Muscle of leg (tissue), 11 donors: Measurements from ENCODE around the gene SPATA16. TPM values are rescaled to one million over a fixed set of nuclear protein-coding genes. Genes with fewer than 3 reads are reported as not detected.

ENCODE experiments used
- DNase-seq: peaks from one replicate; pipeline ENCODE4 v3.0.0; 2013
- H3K27ac ChIP-seq: one replicate; pipeline ENCODE4 v1.5.1; 2013; ENCODE audit warnings: mild to moderate bottlenecking, low read length, control low read depth
- H3K27me3 ChIP-seq: one replicate; pipeline ENCODE4 v1.6.1; 2013; ENCODE audit warnings: low read length; ENCODE audit not compliant: control insufficient read depth, insufficient read depth
- H3K36me3 ChIP-seq: one replicate; pipeline ENCODE4 v1.6.1; 2013; ENCODE audit warnings: low read length; ENCODE audit not compliant: control insufficient read depth, insufficient read depth
- H3K4me1 ChIP-seq: one replicate; pipeline ENCODE4 v1.6.1; 2013; ENCODE audit warnings: low read length; ENCODE audit not compliant: control insufficient read depth, insufficient read depth
- H3K4me3 ChIP-seq: one replicate; pipeline ENCODE4 v1.5.1; 2013; ENCODE audit warnings: low read length, control low read depth
- H3K9me3 ChIP-seq: replicated peaks from 2 replicates; pipeline ENCODE4 v1.6.1; 2013; ENCODE audit warnings: low read depth, low read length; ENCODE audit not compliant: control insufficient read depth
- WGBS: methylation state at CpG from one replicate; pipeline ENCODE4 v1.1.5; 2013; ENCODE audit warnings: missing lambda C conversion rate; ENCODE audit not compliant: insufficient coverage; 5-methylcytosine and 5-hydroxymethylcytosine counted together
- polyA plus RNA-seq, 8 donors: library from polyadenylated mRNA; unstranded; fragments of 120-200 nt; gene quantifications; one replicate each; pipeline versions ENCODE4 v1.2.1 to v1.2.3, GENCODE V29; 2013; ENCODE audit warnings: inconsistent platforms in 1 of 8, low replicate concordance in 1 of 8; ENCODE audit not compliant: insufficient read length in 8 of 8, insufficient read depth in 1 of 8
- total RNA-seq: library from RNA; stranded (reverse); fragments of 120-200 nt; gene quantifications from one replicate; pipeline ENCODE4 v1.2.4, GENCODE V29; 2013

The SPATA16 gene
- total and polyA plus RNA-seq, 9 donors, result not detected

- no peaks in the 10 kb centered on the region for H3K36me3 ChIP-seq
- WGBS, result no CpG with 5 or more reads among the region's 3 CpGs
- no peaks in the 10 kb centered on the region for H3K27me3 ChIP-seq
- no peak overlapping the region for H3K4me3 ChIP-seq
- no peak overlapping the region for H3K27ac ChIP-seq
- no peak for DNase-seq
- H3K9me3 ChIP-seq, result no peaks in the 10 kb centered on the region
- no peaks in the 10 kb centered on the region for H3K4me1 ChIP-seq
Observed at GRCh38 chr3:172924546-172924945, 216.5 kb downstream of the SPATA16 start.

DNA sequence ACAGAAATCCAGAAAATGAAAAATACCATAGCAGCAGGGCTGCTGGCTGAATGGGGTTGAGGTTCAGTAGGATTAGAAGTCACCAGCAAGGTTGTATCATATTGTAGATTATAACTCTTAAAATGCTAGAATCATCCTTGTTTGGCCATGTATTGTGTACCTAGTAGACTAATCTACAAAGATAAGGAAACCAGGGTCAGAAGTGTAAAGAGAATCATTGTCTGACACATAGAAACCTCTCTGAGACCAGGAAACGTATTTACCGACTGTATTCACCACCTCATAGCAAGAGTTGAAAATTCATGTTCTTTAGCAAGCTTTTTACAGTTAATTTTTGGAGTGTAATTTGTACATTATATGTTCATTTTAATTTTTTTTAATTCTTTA lies 221.7 kb downstream of the SPATA16 start:
- no peak overlapping the region for H3K4me3 ChIP-seq
- H3K4me1 ChIP-seq, result no peaks in the 10 kb centered on the region
- H3K27ac ChIP-seq, result no peak overlapping the region
- H3K9me3 ChIP-seq, result no peaks in the 10 kb centered on the region
- no peak for DNase-seq
- H3K27me3 ChIP-seq, result no peaks in the 10 kb centered on the region
- no peaks in the 10 kb centered on the region for H3K36me3 ChIP-seq
- WGBS, result no CpG with 5 or more reads among the region's 2 CpGs

- no peaks in the 10 kb centered on the region for H3K9me3 ChIP-seq
- no peaks in the 10 kb centered on the region for H3K36me3 ChIP-seq
- no peaks in the 10 kb centered on the region for H3K4me1 ChIP-seq
- H3K4me3 ChIP-seq, result no peak overlapping the region
- peak; percentile 9 for DNase-seq
- H3K27me3 ChIP-seq, result no peaks in the 10 kb centered on the region
- no peak overlapping the region for H3K27ac ChIP-seq
- no CpG with 5 or more reads among the region's 3 CpGs for WGBS
Observed at GRCh38 chr3:172918568-172919296, 222.3 kb downstream of the SPATA16 start.

DNA sequence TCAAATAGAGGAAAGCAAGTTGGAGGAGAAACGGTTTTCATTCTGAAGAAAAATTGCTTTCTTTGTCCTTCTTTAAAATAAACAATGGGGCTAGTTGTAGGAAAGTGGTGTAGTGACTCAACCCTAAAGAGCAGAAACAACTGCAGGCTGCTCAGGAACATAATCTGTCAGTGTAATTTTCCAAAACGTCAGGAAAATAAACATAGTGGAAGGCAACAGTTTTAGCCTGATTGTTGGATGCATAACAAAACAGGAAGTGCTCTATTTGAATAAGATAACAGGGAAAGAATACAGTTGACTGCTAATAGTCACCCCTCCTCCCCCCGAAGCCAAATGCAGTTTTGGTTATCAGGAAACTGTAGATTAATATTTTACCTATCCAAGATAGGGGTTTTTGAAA lies 222.9 kb downstream of the SPATA16 start:
- H3K9me3 ChIP-seq, result no peaks in the 10 kb centered on the region
- no CpG with 5 or more reads among the region's 3 CpGs for WGBS
- no peak overlapping the region for H3K27ac ChIP-seq
- peak; percentile 46 for DNase-seq
- H3K4me3 ChIP-seq, result no peak overlapping the region
- no peaks in the 10 kb centered on the region for H3K27me3 ChIP-seq
- H3K36me3 ChIP-seq, result no peaks in the 10 kb centered on the region
- H3K4me1 ChIP-seq, result no peaks in the 10 kb centered on the region

DNA sequence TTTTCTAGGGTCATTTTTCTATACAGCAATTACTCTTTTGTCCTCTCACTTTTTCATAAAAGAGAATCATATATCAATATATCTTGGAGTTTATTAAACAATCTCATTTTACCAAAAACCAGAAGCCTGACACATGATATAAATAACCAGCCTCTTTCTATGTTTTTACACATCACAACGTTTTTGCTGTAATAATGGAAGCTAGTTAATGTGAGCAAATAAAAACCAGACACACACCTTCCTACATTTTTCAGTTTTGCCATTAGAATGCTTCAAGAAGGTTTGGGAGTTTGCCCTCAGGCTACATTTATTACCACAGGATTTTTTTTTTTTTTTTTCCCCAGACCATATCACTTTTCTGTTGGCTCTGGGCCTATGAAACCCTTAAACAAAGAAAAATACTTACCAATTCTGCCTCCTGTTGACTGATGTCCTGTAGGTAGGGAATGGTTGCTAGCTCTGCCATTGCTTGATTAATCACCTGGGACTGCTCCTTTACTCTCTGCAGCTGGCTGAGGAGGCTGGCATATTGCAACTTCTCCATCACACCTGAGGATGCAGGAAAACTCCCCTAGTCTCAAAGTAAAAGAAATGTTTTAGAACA lies 225.0 kb downstream of the SPATA16 start:
- no peaks in the 10 kb centered on the region for H3K4me1 ChIP-seq
- H3K9me3 ChIP-seq, result no peaks in the 10 kb centered on the region
- no peaks in the 10 kb centered on the region for H3K36me3 ChIP-seq
- no peak overlapping the region for H3K4me3 ChIP-seq
- no peaks in the 10 kb centered on the region for H3K27me3 ChIP-seq
- no peak overlapping the region for H3K27ac ChIP-seq
- no peak for DNase-seq
- WGBS, result no CpG with 5 or more reads among the region's 1 CpG

DNA sequence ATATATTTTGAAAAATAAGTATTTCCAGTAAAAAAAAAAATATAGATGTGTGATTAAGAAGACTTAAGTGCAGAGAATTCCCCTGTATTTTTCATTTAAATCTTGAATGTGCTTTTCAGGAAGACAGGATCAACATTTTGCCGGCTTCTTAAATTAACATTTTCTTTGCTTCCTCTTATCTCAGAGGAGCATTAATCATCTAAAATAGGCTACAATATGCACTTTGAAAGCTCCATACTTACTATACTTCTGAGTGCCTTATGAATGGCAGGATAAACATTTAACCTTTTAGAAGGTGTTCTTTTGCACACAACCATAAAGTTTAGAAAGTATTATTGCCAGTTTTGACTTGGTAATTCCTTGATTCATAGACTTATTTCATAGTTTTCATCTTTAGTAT lies 226.2 kb downstream of the SPATA16 start:
- no peak for DNase-seq
- WGBS, result no CpG with 5 or more reads among the region's 1 CpG

DNA sequence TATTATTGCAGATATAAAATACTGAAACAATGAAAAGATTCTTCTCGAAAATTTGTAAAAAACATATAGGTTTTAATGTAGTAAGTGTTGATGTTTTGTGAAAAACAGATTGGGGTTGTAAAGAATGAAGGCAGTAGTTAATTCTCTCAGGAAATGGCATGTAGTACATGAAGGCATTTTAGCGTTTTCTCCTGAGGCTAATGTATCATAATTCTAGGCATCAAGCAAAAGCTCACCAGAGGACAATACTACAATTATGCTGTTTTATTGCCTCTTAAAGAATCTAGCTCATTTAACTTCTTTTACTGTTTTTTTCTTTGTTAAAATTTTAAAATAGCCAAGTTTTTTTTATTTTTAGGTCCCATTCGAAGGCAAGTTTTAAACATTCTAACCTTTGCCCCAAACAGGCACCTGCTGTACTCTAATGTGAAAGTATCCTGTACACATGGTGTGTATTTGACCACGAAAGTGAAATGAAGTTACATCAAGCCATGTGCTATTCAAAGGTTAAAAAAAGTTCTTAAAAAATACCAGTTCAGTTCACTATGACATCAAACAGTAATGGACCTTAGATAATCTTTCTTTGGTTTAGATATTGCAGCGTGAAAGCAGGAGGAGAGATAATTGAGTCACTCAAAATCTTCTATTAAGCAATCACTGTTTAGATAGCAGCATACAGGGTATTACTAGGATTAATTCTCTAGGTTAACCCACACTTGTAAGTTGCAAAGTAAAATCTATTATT lies 227.0 kb downstream of the SPATA16 start:
- H3K4me3 ChIP-seq, result no peak overlapping the region
- H3K36me3 ChIP-seq, result no peaks in the 10 kb centered on the region
- no peak for DNase-seq
- no peaks in the 10 kb centered on the region for H3K9me3 ChIP-seq
- no peaks in the 10 kb centered on the region for H3K4me1 ChIP-seq
- H3K27me3 ChIP-seq, result no peaks in the 10 kb centered on the region
- WGBS, result no CpG with 5 or more reads among the region's 5 CpGs
- no peak overlapping the region for H3K27ac ChIP-seq

More for the DNA sequence above, 226.2 kb downstream of the SPATA16 start:
- Histone ChIP-seq H3K4me1 (no peaks in the 10 kb centered on the region), H3K9me3 (no peaks in the 10 kb centered on the region), H3K36me3 (no peaks in the 10 kb centered on the region), H3K27me3 (no peaks in the 10 kb centered on the region), H3K4me3 (no peak overlapping the region), H3K27ac (no peak overlapping the region)

DNA sequence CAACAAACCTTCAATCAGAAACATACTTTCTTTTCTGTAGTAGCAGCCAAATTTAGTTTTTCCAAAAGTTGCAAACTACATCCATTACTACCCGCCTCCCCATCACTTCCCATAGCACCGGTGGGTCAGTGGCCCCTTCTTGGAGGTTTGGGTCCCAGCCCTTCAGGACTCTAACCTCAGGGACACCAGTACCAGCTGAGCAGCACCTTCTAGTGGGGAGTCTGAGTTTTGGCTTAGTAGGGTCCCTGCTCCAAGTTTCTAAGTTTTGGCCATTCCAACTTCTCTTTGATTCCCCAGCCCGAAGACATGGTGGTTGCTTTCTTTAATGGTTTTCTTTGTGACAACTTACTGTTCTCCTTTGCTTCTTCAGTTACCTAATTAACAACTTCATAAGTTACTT lies 229.9 kb downstream of the SPATA16 start:
- Histone ChIP-seq H3K27me3 (no peaks in the 10 kb centered on the region), H3K9me3 (no peaks in the 10 kb centered on the region), H3K27ac (no peak overlapping the region), H3K4me1 (no peaks in the 10 kb centered on the region), H3K36me3 (no peaks in the 10 kb centered on the region), H3K4me3 (no peak overlapping the region)
- no CpG with 5 or more reads among the region's 3 CpGs for WGBS
- no peak for DNase-seq

- Histone ChIP-seq H3K4me1 (no peaks in the 10 kb centered on the region), H3K27me3 (no peaks in the 10 kb centered on the region), H3K9me3 (no peaks in the 10 kb centered on the region), H3K4me3 (no peak overlapping the region), H3K27ac (no peak overlapping the region), H3K36me3 (no peaks in the 10 kb centered on the region)
- DNase-seq, result no peak
- WGBS, result no CpG with 5 or more reads among the region's 2 CpGs
Observed at GRCh38 chr3:172908771-172909270, 232.2 kb downstream of the SPATA16 start.

DNA sequence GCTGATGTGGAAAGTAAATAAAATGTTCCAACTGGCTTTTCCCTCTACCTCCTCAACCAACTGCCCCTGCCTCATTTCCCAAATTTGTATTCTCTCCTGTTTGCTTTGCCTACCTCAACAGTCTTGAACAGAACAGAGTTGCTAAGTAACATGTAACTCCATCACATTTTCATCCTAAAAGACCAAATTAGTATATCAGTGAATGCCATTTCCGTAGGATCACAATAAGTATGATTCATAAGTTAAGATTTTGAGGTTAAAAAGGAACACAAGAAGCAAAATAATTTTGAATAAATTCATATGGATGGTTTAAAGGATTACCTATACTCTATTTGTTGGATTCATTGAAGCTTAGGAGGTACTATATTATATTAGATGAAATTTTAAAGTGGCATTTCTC lies 235.6 kb downstream of the SPATA16 start:
- no peak for DNase-seq
- no peaks in the 10 kb centered on the region for H3K36me3 ChIP-seq
- H3K9me3 ChIP-seq, result no peaks in the 10 kb centered on the region
- no peaks in the 10 kb centered on the region for H3K27me3 ChIP-seq
- H3K4me1 ChIP-seq, result no peaks in the 10 kb centered on the region
- no peak overlapping the region for H3K4me3 ChIP-seq
- no peak overlapping the region for H3K27ac ChIP-seq
- no CpG with 5 or more reads among the region's 1 CpG for WGBS
